HEK293 (cell line): ENCODE results near the gene SIK2.

Experiments used
- BCL11A ChIP-seq: fragments of 450-650 bp; formaldehyde crosslinking; IDR thresholded peaks from 2 replicates; pipeline ENCODE4 v1.5.1; 2016; ENCODE audit warnings: low read depth, missing biosample characterization, missing genetic modification characterization
- CTCF ChIP-seq: fragments of 450-650 bp; formaldehyde crosslinking; IDR thresholded peaks from 2 replicates; pipeline ENCODE4 v1.5.1; 2016; ENCODE audit warnings: missing biosample characterization, missing genetic modification characterization
- ZFP69B ChIP-seq: fragments of 450-650 bp; formaldehyde crosslinking; IDR thresholded peaks from 2 replicates; pipeline ENCODE4 v1.5.1; 2016; ENCODE audit warnings: missing biosample characterization, missing genetic modification characterization
- ZNF362 ChIP-seq: fragments of 450-650 bp; formaldehyde crosslinking; IDR thresholded peaks from 2 replicates; pipeline ENCODE4 v1.5.1; 2016; ENCODE audit warnings: missing biosample characterization, missing genetic modification characterization
- ZNF404 ChIP-seq: fragments of 450-650 bp; formaldehyde crosslinking; IDR thresholded peaks from 2 replicates; pipeline ENCODE4 v1.5.1; 2017; ENCODE audit warnings: missing biosample characterization, missing genetic modification characterization
- ZNF707 ChIP-seq: fragments of 450-650 bp; formaldehyde crosslinking; IDR thresholded peaks from 2 replicates; pipeline ENCODE4 v1.5.1; 2016; ENCODE audit warnings: missing biosample characterization, missing genetic modification characterization

DNA sequence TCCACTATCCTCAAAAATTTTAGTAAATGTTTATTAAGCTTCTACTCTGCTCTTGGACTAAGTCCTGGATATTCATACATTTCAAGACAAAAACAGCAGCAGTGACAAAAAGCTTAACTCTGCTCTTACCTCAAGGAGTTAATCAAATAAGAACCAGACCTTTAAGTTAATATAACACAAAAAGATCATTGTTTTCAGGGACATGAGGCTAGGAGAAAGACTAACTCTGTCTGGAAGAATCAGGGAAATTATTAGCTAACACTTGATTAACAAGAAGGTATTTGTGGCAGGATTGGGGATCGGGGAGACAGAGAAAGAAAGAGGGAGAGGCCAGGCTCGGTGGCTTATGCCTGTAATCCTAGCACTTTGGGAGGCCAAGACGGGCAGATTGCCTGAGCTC is 89.5 kb downstream of the SIK2 start:
- TF ChIP-seq CTCF (tag by site-specific recombination) = no peak
- TF ChIP-seq ZNF404 (tag by site-specific recombination) = no peak
- no peak for TF ChIP-seq BCL11A (tag by site-specific recombination)
- no peak for TF ChIP-seq ZNF707 (tag by site-specific recombination)
- no peak for TF ChIP-seq ZNF362 (tag by site-specific recombination)
- no peak for TF ChIP-seq ZFP69B (tag by site-specific recombination)
